Measurements from ENCODE around the gene PHACTR4. TPM values are rescaled to one million over a fixed set of nuclear protein-coding genes. Genes with fewer than 3 reads are reported as not detected.

The PHACTR4 gene
- total and polyA plus RNA-seq, 9 of the 15 experiments (the other 6 are each of a cell fraction or from before 2014, with no cell fraction given), result 6.4 to 43.6 (median 14.2) TPM

GRCh38 chr1:28505406-28506187, 136.1 kb downstream of the PHACTR4 start, which contains the start of gene RCC1 (continued):
- TF ChIP-seq MTA1 (IDR thresholded peaks at IDR 0.05; ENCODE audit: borderline replicate concordance) (peak; percentile 52; the same call in 1 of the 2 replicates), THRAP3 (IDR thresholded peaks at IDR 0.05; ENCODE audit: borderline replicate concordance) (peak; percentile 86; the same call in 1 of the 2 replicates), ADNP (tag; IDR thresholded peaks at IDR 0.05) (peak; percentile 99), PHB2 (IDR thresholded peaks at IDR 0.05; ENCODE audit: low read depth) (no peak; the same call in 1 of the 2 replicates), FOXJ3 (CRISPR knock-in tag; IDR thresholded peaks at IDR 0.05) (no peak), TRIM24 (IDR thresholded peaks at IDR 0.05) (no peak), IRF1 (CRISPR knock-in tag; IDR thresholded peaks at IDR 0.05; ENCODE audit: borderline replicate concordance) (no peak), HCFC1 (IDR thresholded peaks at IDR 0.05; ENCODE audit: low read depth, low read length) (no peak; the same call in none of the 2 replicates), EWSR1 (IDR thresholded peaks at IDR 0.05; ENCODE audit: borderline replicate concordance, low read depth, partially characterized antibody) (no peak), ZNF324 (CRISPR knock-in tag; IDR thresholded peaks at IDR 0.05) (0 out of 2 replicates have a peak, but pooled peaks have one; percentile 45), XRCC3 (IDR thresholded peaks at IDR 0.05) (no peak), PKNOX1 (IDR thresholded peaks at IDR 0.05) (no peak), EGR1 (conservative IDR thresholded peaks at IDR 0.05) (no peak), ZNF583 (CRISPR knock-in tag; IDR thresholded peaks at IDR 0.05) (0 out of 2 replicates have a peak, but pooled peaks have one; percentile 25), E2F3 (CRISPR knock-in tag; IDR thresholded peaks at IDR 0.05) (0 out of 2 replicates have a peak, but pooled peaks have one; percentile 44), POLR2B (IDR thresholded peaks at IDR 0.05; ENCODE audit: low read depth, partially characterized antibody) (peak; percentile 100), RBM15 (IDR thresholded peaks at IDR 0.05; ENCODE audit: insufficient read depth, low read length) (no peak), ARHGAP35 (IDR thresholded peaks at IDR 0.05; ENCODE audit: partially characterized antibody) (peak; percentile 90), ZBTB1 (CRISPR knock-in tag; IDR thresholded peaks at IDR 0.05; ENCODE audit: borderline replicate concordance, low read depth) (no peak; the same call in 1 of the 2 replicates), GABPA (tag; conservative IDR thresholded peaks at IDR 0.05; ENCODE audit: low read depth) (peak; percentile 84), GTF3C2 (IDR thresholded peaks at IDR 0.05; ENCODE audit: borderline replicate concordance, extremely low read depth, insufficient read length) (peak; percentile 82), SRSF9 (IDR thresholded peaks at IDR 0.05; ENCODE audit: borderline replicate concordance, low read depth, low read length) (no peak), EZH2 (IDR thresholded peaks at IDR 0.05; ENCODE audit: borderline replicate concordance, low read depth, low read length) (no peak)

Data from K562 (cell line).